PC-3 (cell line): ENCODE results near the gene IGFBP6. TPM values are rescaled to one million over a fixed set of nuclear protein-coding genes. Genes with fewer than 3 reads are reported as not detected.

Experiments
- ATAC-seq: fragments of 200-7000 bp; cut with Tn5 transposase; 2 replicates; pipeline ENCODE4 v1.9.1; 2020; ENCODE audit warnings: mild to moderate bottlenecking, moderate library complexity
- BruUV-seq: library from RNA; stranded (reverse); fragments of 400-500 nt; replicated peaks from 2 replicates; lab custom pipeline; 2021; lab: Mats Ljungman, UMichigan
- CTCF ChIA-PET: fragments of 300-600 bp; sonication (Branson Sonifier 250); formaldehyde crosslinking; loops from one replicate; lab custom pipeline; 2022; ENCODE audit warnings: antibody characterized with exemption; lab: Charles Lee
- POLR2A ChIA-PET: fragments of 300-600 bp; sonication (Branson Sonifier 250); formaldehyde crosslinking; loops from one replicate; lab custom pipeline; 2022; ENCODE audit warnings: antibody characterized with exemption; ENCODE audit not compliant: unreplicated experiment; lab: Charles Lee
- DNase-seq: peaks from one replicate; pipeline ENCODE4 v3.0.0-alpha.2; 2015
- H2AFZ ChIP-seq: fragments of 300-600 bp; sonication (generic); 2 replicates; pipeline ENCODE4 v1.6.0; 2016; ENCODE audit warnings: antibody characterized with exemption, low read length
- H3F3A ChIP-seq: fragments of 300-600 bp; sonication (generic); one replicate; pipeline ENCODE4 v1.6.0; 2017; ENCODE audit warnings: antibody characterized with exemption, low read length, control low read depth, mild to moderate bottlenecking; ENCODE audit not compliant: unreplicated experiment
- H3K27ac ChIP-seq: fragments of 300-600 bp; sonication (generic); 2 replicates; pipeline ENCODE4 v1.5.1; 2016; ENCODE audit warnings: mild to moderate bottlenecking, low read length
- H3K27me3 ChIP-seq: fragments of 300-600 bp; sonication (generic); 2 replicates; pipeline ENCODE4 v1.6.1; 2016; ENCODE audit warnings: low read length, mixed read lengths
- H3K36me3 ChIP-seq: fragments of 300-600 bp; sonication (generic); 2 replicates; pipeline ENCODE4 v1.6.1; 2016; ENCODE audit warnings: low read depth, mixed run types, low read length, mixed read lengths
- H3K4me1 ChIP-seq: fragments of 300-600 bp; sonication (generic); 2 replicates; pipeline ENCODE4 v1.5.1; 2016; ENCODE audit warnings: low read length; ENCODE audit not compliant: insufficient read depth
- H3K4me2 ChIP-seq: fragments of 300-600 bp; sonication (generic); 2 replicates; pipeline ENCODE4 v1.6.0; 2016; ENCODE audit warnings: low read length
- H3K4me3 ChIP-seq: fragments of 300-600 bp; sonication (generic); 2 replicates; pipeline ENCODE4 v1.5.1; 2016; ENCODE audit warnings: mild to moderate bottlenecking, low read length, mixed read lengths
- H3K79me2 ChIP-seq: fragments of 300-600 bp; sonication (generic); 2 replicates; pipeline ENCODE4 v1.6.1; 2017; ENCODE audit warnings: low read length, mixed read lengths
- H3K9ac ChIP-seq: fragments of 300-600 bp; sonication (generic); 2 replicates; pipeline ENCODE4 v1.6.0; 2016; ENCODE audit warnings: mild to moderate bottlenecking, low read length
- H3K9me2 ChIP-seq: fragments of 300-600 bp; sonication (generic); replicated peaks from 2 replicates; pipeline ENCODE4 v1.6.1; 2016; ENCODE audit warnings: mixed run types, low read length, mixed read lengths
- H3K9me3 ChIP-seq: fragments of 300-600 bp; sonication (generic); 2 replicates; pipeline ENCODE4 v1.6.1; 2016; ENCODE audit warnings: low read length, mixed read lengths
- H4K20me1 ChIP-seq: fragments of 300-600 bp; sonication (generic); 2 replicates; pipeline ENCODE4 v1.6.1; 2016; ENCODE audit warnings: low read length, mixed read lengths
- EZH2 ChIP-seq: fragments of 300-600 bp; sonication (generic); IDR thresholded peaks from one replicate; pipeline ENCODE4 v1.6.1; 2017; ENCODE audit warnings: antibody characterized with exemption, mild to moderate bottlenecking, low read length; ENCODE audit not compliant: unreplicated experiment
- EZH2phosphoT487 ChIP-seq: fragments of 300-600 bp; sonication (generic); IDR thresholded peaks from 2 replicates; pipeline ENCODE4 v1.6.1; 2018; ENCODE audit warnings: mild to moderate bottlenecking, antibody characterized with exemption, low read length, borderline replicate concordance
- intact Hi-C: fragments of 100-400 bp; cut with micrococcal nuclease; formaldehyde crosslinking; loops from 2 replicates; pipeline ENCODE4 v1.9.0; 2023
- total RNA-seq: library from RNA; depleted of rRNA; stranded (reverse); fragments of >200 nt; gene quantifications from 2 replicates; pipeline ENCODE4 v1.2.3, GENCODE V29; 2014
- TF ChIP-seq, protein P1 (sequence below): fragments of 300-600 bp; sonication (generic); conservative IDR thresholded peaks from 2 replicates; pipeline ENCODE4 v1.5.1; 2017; ENCODE audit warnings: antibody characterized with exemption, low read depth, mild to moderate bottlenecking, low read length

Gene IGFBP6
- total RNA-seq, 1 experiment from 2014 or later, result 256 TPM

DNA sequence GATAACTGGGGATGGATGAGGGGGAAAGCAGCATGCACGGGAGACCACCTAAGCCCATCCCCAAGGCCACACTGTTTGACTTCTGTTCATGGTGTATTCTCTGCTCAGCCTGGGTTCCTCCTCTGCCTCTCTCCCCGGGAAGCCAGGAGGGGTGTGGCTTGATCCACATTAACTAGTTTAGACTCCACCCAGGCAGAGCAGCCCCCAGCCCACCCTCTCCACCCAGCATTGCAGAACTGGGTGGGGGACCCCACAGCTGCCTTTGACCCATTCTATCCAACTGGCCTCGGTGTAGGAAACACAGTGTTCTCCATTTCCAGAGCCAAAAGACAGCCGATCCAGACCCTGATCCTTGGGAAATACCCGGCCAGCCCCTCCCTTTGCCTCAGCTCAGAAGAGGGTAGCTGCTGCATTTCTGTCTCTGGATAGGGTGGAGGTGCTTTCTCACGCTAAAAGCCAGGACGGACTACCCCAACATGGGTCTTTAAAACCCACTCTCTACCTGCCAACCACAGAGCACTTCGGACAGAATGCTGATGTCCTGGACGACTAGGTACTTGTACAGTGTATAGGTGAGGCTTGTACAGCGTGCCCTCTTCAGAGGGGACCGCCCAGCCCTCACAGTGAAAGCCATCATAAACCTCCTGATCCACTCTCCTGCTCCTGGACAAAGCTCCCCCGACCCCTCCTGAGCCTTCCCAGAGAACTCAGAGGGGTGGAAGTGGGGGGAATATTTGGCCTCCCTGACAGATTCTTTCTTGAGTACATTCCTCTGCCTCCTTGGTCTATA, 27.7 kb upstream of the IGFBP6 start:
- POLR2A ChIA-PET, result interaction anchor here (0.9 kb wide), 1 partner anchor 9 kb away, joined by 7 read pairs; the partner anchor contains the start of gene SPRYD3
- H3K9ac ChIP-seq, result no peak overlapping the region
- no peak overlapping the region for H3K4me2 ChIP-seq
- no peak overlapping the region for H3K4me3 ChIP-seq
- CTCF ChIA-PET, result no interaction called here
- no peaks in the 10 kb centered on the region for H3K79me2 ChIP-seq
- no peaks in the 10 kb centered on the region for H3F3A ChIP-seq
- H3K9me2 ChIP-seq, result no peaks in the 10 kb centered on the region
- DNase-seq (no peak), ATAC-seq (no peak)
- TF ChIP-seq, protein P1, sequence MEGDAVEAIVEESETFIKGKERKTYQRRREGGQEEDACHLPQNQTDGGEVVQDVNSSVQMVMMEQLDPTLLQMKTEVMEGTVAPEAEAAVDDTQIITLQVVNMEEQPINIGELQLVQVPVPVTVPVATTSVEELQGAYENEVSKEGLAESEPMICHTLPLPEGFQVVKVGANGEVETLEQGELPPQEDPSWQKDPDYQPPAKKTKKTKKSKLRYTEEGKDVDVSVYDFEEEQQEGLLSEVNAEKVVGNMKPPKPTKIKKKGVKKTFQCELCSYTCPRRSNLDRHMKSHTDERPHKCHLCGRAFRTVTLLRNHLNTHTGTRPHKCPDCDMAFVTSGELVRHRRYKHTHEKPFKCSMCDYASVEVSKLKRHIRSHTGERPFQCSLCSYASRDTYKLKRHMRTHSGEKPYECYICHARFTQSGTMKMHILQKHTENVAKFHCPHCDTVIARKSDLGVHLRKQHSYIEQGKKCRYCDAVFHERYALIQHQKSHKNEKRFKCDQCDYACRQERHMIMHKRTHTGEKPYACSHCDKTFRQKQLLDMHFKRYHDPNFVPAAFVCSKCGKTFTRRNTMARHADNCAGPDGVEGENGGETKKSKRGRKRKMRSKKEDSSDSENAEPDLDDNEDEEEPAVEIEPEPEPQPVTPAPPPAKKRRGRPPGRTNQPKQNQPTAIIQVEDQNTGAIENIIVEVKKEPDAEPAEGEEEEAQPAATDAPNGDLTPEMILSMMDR, result no peak
- TF ChIP-seq EZH2 (no peak), EZH2phosphoT487 (no peak)
- no peaks in the 10 kb centered on the region for H3K27me3 ChIP-seq
- H3K4me1 ChIP-seq, result peaks cover 17% of the 10 kb centered on the region
- H4K20me1 ChIP-seq, result no peaks in the 10 kb centered on the region
- no peaks in the 10 kb centered on the region for H3K9me3 ChIP-seq
- intact Hi-C loops, result loop anchor here (10.0 kb wide), 1 partner anchor 105 kb away; no protein-coding TSS in a partner anchor
- H3K27ac ChIP-seq, result no peak overlapping the region
- peaks cover 4% of the 10 kb centered on the region; the same call in 1 of the 2 replicates for H3K36me3 ChIP-seq
- no TSS peak for BruUV-seq
- no peak overlapping the region for H2AFZ ChIP-seq

DNA sequence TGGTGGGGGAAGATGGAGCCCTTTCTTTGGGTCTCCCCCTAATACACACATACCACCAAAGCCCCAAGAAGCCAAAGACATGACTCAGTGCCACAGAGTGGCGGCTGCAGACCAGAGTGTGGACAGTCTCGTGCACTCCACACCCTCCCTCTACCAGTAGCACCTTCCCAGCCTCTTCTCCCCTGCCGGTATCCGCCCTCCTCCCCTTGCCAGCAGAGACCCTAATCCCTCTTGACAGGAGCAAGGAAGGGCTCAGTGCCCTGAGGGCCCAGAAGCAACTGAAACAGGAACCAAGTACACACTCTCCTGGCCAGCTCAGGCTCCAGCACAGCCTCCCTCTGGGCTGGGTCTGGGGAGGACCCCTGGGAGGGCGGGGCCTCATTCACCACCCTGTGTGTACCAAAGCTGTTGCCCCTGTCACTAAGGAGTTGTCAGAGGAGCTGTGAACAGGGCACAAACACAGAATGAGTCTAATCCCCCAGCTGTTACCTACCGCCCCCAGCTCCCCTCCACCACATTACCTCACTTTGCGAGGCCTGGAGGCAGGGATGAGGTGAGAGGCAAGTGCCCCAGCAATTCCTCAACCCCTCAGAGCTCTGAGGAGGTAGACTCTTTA, 26.5 kb upstream of the IGFBP6 start:
- Histone ChIP-seq H3K9ac (no peak overlapping the region), H3K9me2 (no peaks in the 10 kb centered on the region), H3K4me1 (peaks cover 13% of the 10 kb centered on the region), H3K9me3 (no peaks in the 10 kb centered on the region), H3K4me3 (no peak overlapping the region), H4K20me1 (no peaks in the 10 kb centered on the region), H3K4me2 (no peak overlapping the region), H3K27ac (no peak overlapping the region), H2AFZ (no peak overlapping the region), H3K79me2 (no peaks in the 10 kb centered on the region), H3K27me3 (no peaks in the 10 kb centered on the region), H3K36me3 (peaks cover 4% of the 10 kb centered on the region; the same call in 1 of the 2 replicates), H3F3A (no peaks in the 10 kb centered on the region)
- DNase-seq (no peak), ATAC-seq (no peak)
- intact Hi-C loops, result no loop called here
- POLR2A ChIA-PET, result no interaction called here
- no TSS peak for BruUV-seq
- CTCF ChIA-PET, result no interaction called here
- TF ChIP-seq EZH2phosphoT487 (no peak), EZH2 (no peak)
- TF ChIP-seq, protein P1, result no peak
